Upper lobe of right lung (tissue), 1 donor: Measurements from ENCODE around the gene CUX1. TPM values are rescaled to one million over a fixed set of nuclear protein-coding genes. Genes with fewer than 3 reads are reported as not detected.

Source experiments
- ATAC-seq: fragments of 200-7000 bp; cut with Tn5 transposase; one replicate; pipeline ENCODE4 v1.9.1; 2020; ENCODE audit warnings: mild to moderate bottlenecking, moderate library complexity
- DNase-seq: peaks from one replicate; pipeline ENCODE4 v3.0.0-alpha.2; 2020
- H3K27ac ChIP-seq: fragments of 200-600 bp; one replicate; pipeline ENCODE4 v1.8.0; 2022
- H3K27me3 ChIP-seq: fragments of 200-600 bp; one replicate; pipeline ENCODE4 v1.8.0; 2022; ENCODE audit warnings: mild to moderate bottlenecking
- H3K36me3 ChIP-seq: fragments of 200-600 bp; one replicate; pipeline ENCODE4 v1.8.0; 2022
- H3K4me1 ChIP-seq: fragments of 200-600 bp; one replicate; pipeline ENCODE4 v1.8.0; 2022
- H3K4me3 ChIP-seq: fragments of 200-600 bp; one replicate; pipeline ENCODE4 v1.8.0; 2022; ENCODE audit warnings: mild to moderate bottlenecking
- H3K9me3 ChIP-seq: fragments of 200-600 bp; one replicate; pipeline ENCODE4 v1.8.0; 2022
- CTCF ChIP-seq: fragments of 200-600 bp; IDR thresholded peaks from one replicate; pipeline ENCODE4 v1.8.0; 2022; ENCODE audit warnings: antibody characterized with exemption
- intact Hi-C: fragments of 100-400 bp; cut with DNase I; formaldehyde crosslinking; loops from one replicate; pipeline ENCODE4 v1.11.0; 2022
- total RNA-seq: library from RNA; stranded (reverse); fragmentation: NEBNext Ultra II Directional; extraction: Animal tissue kit (Norgen Biotek cat#: 25700); gene quantifications from one replicate; pipeline ENCODE4 v1.2.1, GENCODE V29; 2021
- donor health status: DM: no; HTN: yes; CAD: no; lungs with severe emphysema.

The CUX1 gene
- total RNA-seq, 1 donor from 2014 or later: 132 TPM

- no peak for ATAC-seq
- Histone ChIP-seq H3K27me3 (no peaks in the 10 kb centered on the region), H3K9me3 (no peaks in the 10 kb centered on the region), H3K4me1 (no peaks in the 10 kb centered on the region), H3K27ac (no peak overlapping the region), H3K36me3 (peaks cover 6% of the 10 kb centered on the region), H3K4me3 (no peak overlapping the region)
- DNase-seq: no peak
- TF ChIP-seq CTCF: no peak
- intact Hi-C loops: no loop called here
Observed at GRCh38 chr7:102220960-102221800, 403.8 kb downstream of the CUX1 start.

GRCh38 chr7:102221961-102222360, 404.5 kb downstream of the CUX1 start:
- no peaks in the 10 kb centered on the region for H3K27me3 ChIP-seq
- DNase-seq: no peak
- H3K4me1 ChIP-seq: no peaks in the 10 kb centered on the region
- H3K9me3 ChIP-seq: no peaks in the 10 kb centered on the region
- TF ChIP-seq CTCF: no peak
- H3K27ac ChIP-seq: no peak overlapping the region
- ATAC-seq: no peak
- H3K36me3 ChIP-seq: peaks cover 6% of the 10 kb centered on the region
- intact Hi-C loops: no loop called here
- H3K4me3 ChIP-seq: no peak overlapping the region

- intact Hi-C loops: no loop called here
Observed at GRCh38 chr7:102222445-102222844, 405.0 kb downstream of the CUX1 start.

GRCh38 chr7:102223184-102223583, 405.8 kb downstream of the CUX1 start:
- Histone ChIP-seq H3K4me3 (no peak overlapping the region), H3K36me3 (peaks cover 17% of the 10 kb centered on the region), H3K27ac (no peak overlapping the region), H3K9me3 (no peaks in the 10 kb centered on the region), H3K4me1 (no peaks in the 10 kb centered on the region), H3K27me3 (no peaks in the 10 kb centered on the region)
- intact Hi-C loops: no loop called here
- ATAC-seq: no peak
- no peak for DNase-seq
- no peak for TF ChIP-seq CTCF

More at GRCh38 chr7:102222445-102222844, 405.0 kb downstream of the CUX1 start:
- no peaks in the 10 kb centered on the region for H3K9me3 ChIP-seq
- no peak overlapping the region for H3K4me3 ChIP-seq
- no peaks in the 10 kb centered on the region for H3K27me3 ChIP-seq
- ATAC-seq (no peak), DNase-seq (no peak)
- TF ChIP-seq CTCF: no peak
- H3K4me1 ChIP-seq: no peaks in the 10 kb centered on the region
- H3K36me3 ChIP-seq: peaks cover 9% of the 10 kb centered on the region
- no peak overlapping the region for H3K27ac ChIP-seq

- H3K27me3 ChIP-seq: no peaks in the 10 kb centered on the region
- no peak overlapping the region for H3K27ac ChIP-seq
- H3K9me3 ChIP-seq: no peaks in the 10 kb centered on the region
- no peak for TF ChIP-seq CTCF
- peaks cover 34% of the 10 kb centered on the region for H3K36me3 ChIP-seq
- ATAC-seq (no peak), DNase-seq (no peak)
- intact Hi-C loops: no loop called here
- no peak overlapping the region for H3K4me3 ChIP-seq
- H3K4me1 ChIP-seq: no peaks in the 10 kb centered on the region
Observed at GRCh38 chr7:102225025-102225424, 407.6 kb downstream of the CUX1 start.
